Erythroblast (primary cell): ENCODE measurements around the gene TRIM7.
"Not testable (repeated sequence)": the region's sequence is repeated elsewhere in the genome, so short reads cannot be mapped to it uniquely, and the experiment has no call there.

Source experiments
- DNase-seq, 2 experiments: peaks; one replicate each; lab custom pipeline; 2025; lab: John Stamatoyannopoulos, UW
- GATA1 ChIP-seq: IDR thresholded peaks from 2 replicates; pipeline ENCODE4 v1.6.1; 2011; ENCODE audit warnings: low read depth, mild to moderate bottlenecking, control low read depth, low read length, moderate library complexity
- POLR2A ChIP-seq: IDR thresholded peaks from 2 replicates; pipeline ENCODE4 v1.6.1; 2011; ENCODE audit warnings: mild to moderate bottlenecking, low read length

TRIM7 gene

GRCh38 chr5:181212080-181212479 is 7.1 kb upstream of the TRIM7 start:
- no peak for DNase-seq
- TF ChIP-seq POLR2A (no peak), GATA1 (no peak)

DNA sequence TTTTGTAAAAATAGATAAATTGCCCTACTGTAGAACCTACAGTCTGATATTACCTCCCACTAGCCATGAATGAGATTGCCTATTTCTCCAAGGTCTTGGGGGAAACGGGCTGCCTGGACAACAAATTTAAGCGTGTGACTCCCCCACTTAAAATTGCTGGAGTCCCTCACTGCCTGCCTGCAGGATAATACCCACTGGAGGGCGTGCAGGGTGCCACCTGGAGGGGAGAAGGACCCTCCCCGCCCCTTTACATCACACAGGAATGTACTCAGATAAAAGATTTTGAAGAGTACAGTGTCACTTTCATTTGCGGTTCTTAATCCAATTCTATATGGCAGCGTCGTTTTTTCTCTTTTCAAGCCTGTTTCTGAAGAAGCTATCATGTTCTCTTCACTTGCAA is 6.2 kb upstream of the TRIM7 start:
- TF ChIP-seq POLR2A: no peak
- TF ChIP-seq GATA1: no peak
- no peak for DNase-seq

- DNase-seq: not testable (repeated sequence)
These were observed 5.7 kb upstream of the TRIM7 start for GRCh38 chr5:181210698-181211097.

GRCh38 chr5:181210148-181210547 is 5.2 kb upstream of the TRIM7 start:
- DNase-seq: not testable (repeated sequence)

DNA sequence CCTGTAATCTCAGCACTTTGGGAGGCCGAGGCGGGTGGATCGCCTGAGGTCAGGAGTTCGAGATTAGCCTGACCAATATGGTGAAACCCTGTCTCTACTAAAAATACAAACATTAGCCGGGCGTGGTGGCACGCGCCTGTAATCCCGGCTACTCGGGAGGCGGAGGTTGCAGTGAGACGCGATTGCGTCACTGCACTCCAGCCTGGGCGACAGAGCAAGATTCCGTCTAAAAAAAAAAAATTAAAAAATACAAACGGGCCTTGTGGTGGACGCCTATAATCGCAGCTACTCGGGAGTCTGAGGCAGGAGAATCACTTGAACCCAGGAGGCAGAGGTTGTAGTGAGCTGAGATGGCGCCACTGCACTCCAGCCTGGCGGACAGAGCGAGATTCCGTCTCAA is 4.0 kb upstream of the TRIM7 start:
- not testable (repeated sequence) for DNase-seq

DNA sequence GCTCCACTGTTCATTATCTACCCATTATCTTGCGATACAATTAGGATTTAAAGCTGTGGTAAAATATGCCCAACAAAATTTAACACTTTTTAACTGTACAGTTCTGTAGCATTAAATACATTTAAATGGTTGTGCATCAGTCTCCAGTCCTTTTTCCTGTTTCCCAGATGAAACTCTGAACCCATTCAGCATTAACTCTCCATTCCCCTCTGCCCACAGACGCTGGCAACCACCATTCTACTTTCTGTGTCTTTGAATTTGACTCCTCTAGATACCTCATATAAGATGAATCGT is 2.9 kb upstream of the TRIM7 start:
- no peak for TF ChIP-seq GATA1
- TF ChIP-seq POLR2A: no peak
- DNase-seq: no peak

DNA sequence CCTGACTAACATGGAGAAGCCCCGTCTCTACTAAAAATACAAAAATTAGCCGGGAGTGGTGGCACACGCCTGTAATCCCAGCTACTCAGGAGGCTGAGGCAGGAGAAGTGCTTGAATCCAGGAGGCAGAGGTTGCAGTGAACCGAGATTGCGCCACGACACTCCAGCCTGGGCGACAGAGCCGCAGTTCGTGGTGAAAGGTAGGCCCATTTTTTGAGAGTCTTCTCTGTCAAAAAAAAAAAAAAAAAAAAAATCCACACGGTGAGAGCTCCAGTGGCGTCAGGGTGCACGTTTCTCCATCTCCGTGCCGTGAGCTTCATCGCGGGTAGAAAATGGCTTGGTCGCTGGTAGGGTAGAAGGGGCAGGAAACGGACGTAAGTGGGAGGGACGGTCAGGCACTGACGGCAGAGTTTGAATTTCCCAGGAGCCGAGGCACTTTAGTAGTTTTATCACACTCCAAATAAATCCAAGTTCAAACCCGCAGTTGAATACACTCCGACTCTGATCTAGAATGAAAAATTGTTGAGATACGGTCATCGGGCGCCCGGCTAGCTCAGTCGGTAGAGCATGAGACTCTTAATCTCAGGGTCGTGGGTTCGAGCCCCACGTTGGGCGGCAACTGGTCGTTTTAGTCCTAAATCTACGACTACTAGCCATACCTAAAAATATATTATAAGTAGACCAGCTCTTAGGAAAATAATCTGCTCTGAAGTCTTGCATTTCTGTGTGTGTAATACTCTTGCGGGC is 2.4 kb upstream of the TRIM7 start:
- DNase-seq: no peak
- no peak for TF ChIP-seq GATA1
- no peak for TF ChIP-seq POLR2A

DNA sequence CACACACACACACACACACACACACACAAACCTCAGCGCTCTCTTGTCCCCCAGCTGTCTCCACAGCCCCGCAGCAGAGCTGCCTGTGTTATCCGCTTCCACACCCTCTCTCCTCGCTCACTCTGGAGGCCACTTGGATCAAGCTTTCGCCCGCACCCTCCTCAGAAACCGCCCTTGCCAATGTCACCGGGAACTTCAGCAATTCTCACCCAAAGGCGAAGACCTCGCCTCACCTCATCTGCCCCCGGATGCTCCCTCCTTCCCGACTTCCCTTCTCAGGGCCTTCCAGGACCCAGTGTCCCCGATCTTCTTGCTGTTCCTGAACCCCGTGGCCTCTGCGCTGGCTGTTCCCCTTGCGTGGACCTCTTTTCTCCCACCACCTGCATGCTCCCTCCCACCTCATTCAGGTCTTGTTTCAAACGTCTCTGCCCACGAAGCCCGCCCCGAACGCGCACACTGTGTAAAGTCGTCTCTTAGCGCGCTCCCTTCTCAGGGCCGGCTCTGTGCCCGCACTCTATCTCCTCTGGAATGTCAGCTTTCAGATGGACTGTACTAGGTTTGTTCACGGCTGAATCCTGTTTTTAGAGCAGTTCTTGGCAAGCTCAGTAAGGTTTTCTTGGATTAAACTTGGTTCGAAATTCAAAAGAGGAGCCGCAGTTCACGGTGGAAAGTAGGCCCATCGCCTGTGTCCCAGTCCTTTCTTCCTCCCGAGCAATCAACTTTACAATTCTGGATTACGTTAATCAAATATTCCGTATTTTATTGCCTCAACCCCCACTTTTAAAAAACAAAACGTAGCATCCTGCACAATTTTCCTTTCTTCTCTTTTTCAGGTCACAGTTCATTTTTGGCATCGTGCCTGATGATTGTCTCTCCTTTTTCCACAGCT is 1.0 kb upstream of the TRIM7 start:
- DNase-seq: no peak
- TF ChIP-seq GATA1 (no peak), POLR2A (no peak)

DNA sequence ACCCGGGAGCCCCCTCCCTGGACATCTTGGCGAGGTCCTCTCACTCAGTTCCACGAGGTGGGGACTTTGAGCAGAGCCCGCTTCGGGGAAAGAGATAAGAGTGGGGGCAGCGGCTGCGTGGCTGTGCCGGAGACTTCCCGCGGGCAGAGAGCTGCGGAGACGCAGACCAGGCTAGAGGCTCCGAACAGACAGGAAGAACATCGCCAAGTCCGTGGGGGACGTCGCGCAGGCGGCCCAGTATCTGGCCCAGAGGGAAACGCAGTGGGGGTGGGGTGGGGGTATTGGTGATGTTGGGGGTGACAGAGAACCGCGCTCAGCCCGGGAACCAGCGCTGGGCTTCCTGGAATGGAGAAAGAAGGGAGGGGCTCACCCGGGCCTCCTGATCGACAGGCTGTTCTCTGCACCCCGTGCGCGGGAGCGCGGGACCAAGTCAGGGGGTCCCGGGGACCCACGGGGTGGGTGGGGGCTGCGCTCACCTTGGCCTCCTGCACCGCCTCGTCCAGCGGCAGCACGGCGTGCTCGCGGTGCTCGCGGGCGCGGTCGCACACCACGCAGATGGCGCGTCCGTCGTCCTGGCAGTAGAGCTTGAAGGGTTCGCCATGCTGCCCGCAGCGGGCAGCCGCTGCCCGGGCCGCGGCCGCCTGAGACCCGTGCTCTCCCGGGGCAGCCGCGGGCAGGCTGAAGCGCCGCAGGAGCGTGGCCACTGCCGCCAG is 727 bp downstream of the TRIM7 start:
- TF ChIP-seq GATA1: no peak
- TF ChIP-seq POLR2A: no peak
- no peak for DNase-seq

GRCh38 chr5:181203777-181204112 is 1.3 kb downstream of the TRIM7 start:
- TF ChIP-seq GATA1 (no peak), POLR2A (no peak)

GRCh38 chr5:181203093-181203711 is 1.8 kb downstream of the TRIM7 start:
- TF ChIP-seq GATA1: no peak
- no peak for DNase-seq

More at GRCh38 chr5:181203777-181204112, 1.3 kb downstream of the TRIM7 start:
- no peak for DNase-seq

GRCh38 chr5:181200816-181201215 is 4.2 kb downstream of the TRIM7 start:
- DNase-seq: no peak
- TF ChIP-seq POLR2A (no peak), GATA1 (no peak)

- DNase-seq: no peak
- TF ChIP-seq GATA1 (no peak), POLR2A (no peak)
These were observed 4.9 kb downstream of the TRIM7 start for GRCh38 chr5:181199881-181200638.

- TF ChIP-seq POLR2A (no peak), GATA1 (no peak)
- no peak for DNase-seq
These were observed 6.0 kb downstream of the TRIM7 start for GRCh38 chr5:181198905-181199519.
